ENCODE results near the gene STRN4.

GRCh38 chr19:46732172-46732938 lies 13.9 kb downstream of the STRN4 start:
- TF ChIP-seq CTCF (IDR thresholded peaks at IDR 0.05), result no peak
- TF ChIP-seq POLR2A (IDR thresholded peaks at IDR 0.05), result no peak
